A673 (cell line): ENCODE data around the gene EXOSC7. TPM values are rescaled to one million over a fixed set of nuclear protein-coding genes. Genes with fewer than 3 reads are reported as not detected.

Source experiments
- BruUV-seq: library from RNA; stranded (reverse); fragments of 400-500 nt; replicated peaks from 2 replicates; lab custom pipeline; 2021; lab: Mats Ljungman, UMichigan
- CTCF ChIA-PET: fragments of 300-600 bp; sonication (Branson Sonifier 250); formaldehyde crosslinking; loops from one replicate; lab custom pipeline; 2022; ENCODE audit warnings: antibody characterized with exemption; lab: Charles Lee
- POLR2A ChIA-PET: fragments of 300-600 bp; sonication (Branson Sonifier 250); formaldehyde crosslinking; loops from one replicate; lab custom pipeline; 2022; ENCODE audit warnings: antibody characterized with exemption; ENCODE audit not compliant: low non-redundant PET; lab: Charles Lee
- DNase-seq: peaks from one replicate; pipeline ENCODE4 v3.0.0-alpha.2; 2015; ENCODE audit warnings: low spot score
- H3K27ac ChIP-seq: fragments of 200-600 bp; sonication (generic); 2 replicates; pipeline ENCODE4 v1.5.1; 2016; ENCODE audit warnings: mixed run types, low read depth, mild to moderate bottlenecking, mixed read lengths, antibody characterized with exemption, low read length; ENCODE audit not compliant: poor library complexity, severe bottlenecking
- H3K27me3 ChIP-seq: fragments of 200-600 bp; sonication (generic); replicated peaks from 2 replicates; pipeline ENCODE4 v1.6.1; 2017; ENCODE audit warnings: mixed run types, low read depth, mild to moderate bottlenecking, mixed read lengths, antibody characterized with exemption, low read length; ENCODE audit not compliant: insufficient read depth, poor library complexity
- H3K36me3 ChIP-seq: fragments of 200-600 bp; sonication (generic); 2 replicates; pipeline ENCODE4 v1.6.1; 2016; ENCODE audit warnings: mixed run types, mild to moderate bottlenecking, mixed read lengths, antibody characterized with exemption, low read length; ENCODE audit not compliant: insufficient read depth, poor library complexity, severe bottlenecking
- H3K4me1 ChIP-seq: fragments of 200-600 bp; sonication (generic); 2 replicates; pipeline ENCODE4 v1.6.1; 2017; ENCODE audit warnings: mixed run types, mild to moderate bottlenecking, mixed read lengths, antibody characterized with exemption, low read length; ENCODE audit not compliant: insufficient read depth, poor library complexity, severe bottlenecking
- H3K4me3 ChIP-seq: fragments of 200-600 bp; sonication (generic); 2 replicates; pipeline ENCODE4 v1.5.1; 2016; ENCODE audit warnings: low read depth, mixed run types, mild to moderate bottlenecking, mixed read lengths, low read length; ENCODE audit not compliant: poor library complexity, severe bottlenecking
- H3K9me3 ChIP-seq: fragments of 200-600 bp; sonication (generic); 2 replicates; pipeline ENCODE4 v1.6.1; 2016; ENCODE audit warnings: mixed run types, low read depth, mild to moderate bottlenecking, mixed read lengths, antibody characterized with exemption, low read length; ENCODE audit not compliant: poor library complexity, severe bottlenecking
- CTCF ChIP-seq: fragments of 300-800, 200-600 bp; sonication (generic); conservative IDR thresholded peaks from 2 replicates; pipeline ENCODE4 v1.5.1; 2017; ENCODE audit warnings: low read depth, mild to moderate bottlenecking, antibody characterized with exemption, low read length, moderate library complexity, mixed read lengths
- EZH2 ChIP-seq: fragments of 200-600 bp; sonication (generic); IDR thresholded peaks from 2 replicates; pipeline ENCODE4 v1.6.1; 2017; ENCODE audit warnings: borderline replicate concordance, low read depth, mild to moderate bottlenecking, mixed read lengths, antibody characterized with exemption, low read length; ENCODE audit not compliant: poor library complexity, severe bottlenecking
- intact Hi-C: fragments of 100-400 bp; cut with micrococcal nuclease; formaldehyde crosslinking; loops from one replicate; pipeline ENCODE4 v1.10.0; 2022; ENCODE audit not compliant: unreplicated experiment
- total RNA-seq: library from RNA; stranded (reverse); gene quantifications from 2 replicates; pipeline ENCODE4 v1.2.3, GENCODE V29; 2021

Gene EXOSC7
- total RNA-seq, 1 experiment from 2014 or later, result 47.4 TPM

DNA sequence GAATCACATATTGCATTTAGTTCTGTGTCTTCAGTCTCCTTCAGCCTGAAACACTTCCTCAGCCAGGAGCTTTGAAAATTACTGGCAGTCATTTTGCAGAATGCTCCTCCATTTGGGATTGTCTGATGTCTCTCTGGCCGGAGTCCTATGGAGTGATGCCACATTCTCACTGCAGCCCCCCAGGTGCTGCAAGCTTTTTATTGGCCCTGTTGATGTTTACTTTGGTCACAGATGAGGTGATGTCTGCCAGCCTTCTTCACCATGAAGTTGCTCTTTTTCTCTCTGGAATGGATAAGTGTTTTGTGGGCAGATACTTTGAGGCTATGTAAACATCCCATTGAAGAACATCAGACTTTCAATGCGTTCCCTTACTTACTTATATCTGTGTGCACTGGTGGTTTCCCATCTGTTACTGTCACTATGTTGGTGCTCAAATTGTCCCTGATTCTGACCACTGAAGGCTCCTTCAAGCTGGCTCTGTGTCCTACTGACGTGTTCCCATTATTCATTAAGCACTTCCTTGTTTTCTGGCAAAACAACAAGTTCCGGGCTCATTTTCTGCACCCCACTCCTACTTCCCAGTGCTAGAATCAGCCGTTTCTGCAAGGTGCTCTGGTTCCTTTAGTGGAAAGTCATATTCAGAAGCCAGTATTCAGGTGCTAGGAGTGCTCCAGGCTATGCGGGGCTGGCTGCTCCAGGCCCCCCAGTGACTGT, 48.7 kb downstream of the EXOSC7 start:
- H3K27me3 ChIP-seq, result no peaks in the 10 kb centered on the region
- H3K9me3 ChIP-seq, result no peaks in the 10 kb centered on the region
- DNase-seq, result no peak
- H3K36me3 ChIP-seq, result no peaks in the 10 kb centered on the region
- H3K4me1 ChIP-seq, result no peaks in the 10 kb centered on the region
- TF ChIP-seq CTCF, result no peak
- no peak for TF ChIP-seq EZH2
- no TSS peak for BruUV-seq
- no peak overlapping the region for H3K4me3 ChIP-seq
- ChIA-PET POLR2A (no interaction called here), CTCF (no interaction called here)
- no peak overlapping the region for H3K27ac ChIP-seq
- intact Hi-C loops, result no loop called here

DNA sequence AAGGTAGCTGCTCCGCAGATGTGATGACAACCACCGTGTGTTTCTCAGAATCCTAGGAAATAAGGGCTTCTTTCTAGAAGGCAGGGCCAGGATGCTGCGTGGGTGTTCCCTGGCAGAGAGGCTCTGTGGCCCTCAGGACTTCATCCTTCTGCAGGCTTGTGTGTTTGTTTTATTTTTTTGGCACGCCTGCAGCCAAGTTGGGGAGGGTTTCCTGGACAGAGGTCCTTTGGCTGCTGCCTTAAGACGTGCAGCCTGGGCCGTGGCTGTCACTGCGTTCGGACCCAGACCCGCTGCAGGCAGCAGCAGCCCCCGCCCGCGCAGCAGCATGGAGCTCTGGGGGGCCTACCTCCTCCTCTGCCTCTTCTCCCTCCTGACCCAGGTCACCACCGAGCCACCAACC, 50.0 kb downstream of the EXOSC7 start, which contains the start of gene CLEC3B:
CLEC3B (plus strand) TSS at position 266 of the 400 bp plus-strand sequence; CDS start at position 326, 60 bp downstream.
- POLR2A ChIA-PET, result no interaction called here
- CTCF ChIA-PET, result no interaction called here
- TF ChIP-seq CTCF (no peak), EZH2 (no peak)
- Histone ChIP-seq H3K27me3 (no peaks in the 10 kb centered on the region), H3K4me3 (no peak within 1 kb of the TSS), H3K9me3 (no peaks in the 10 kb centered on the region), H3K27ac (no peak within 1 kb of the TSS), H3K4me1 (no peaks in the 10 kb centered on the region), H3K36me3 (no peaks in the 10 kb centered on the region)
- intact Hi-C loops, result no loop called here
- BruUV-seq, result no TSS peak
- no peak for DNase-seq

DNA sequence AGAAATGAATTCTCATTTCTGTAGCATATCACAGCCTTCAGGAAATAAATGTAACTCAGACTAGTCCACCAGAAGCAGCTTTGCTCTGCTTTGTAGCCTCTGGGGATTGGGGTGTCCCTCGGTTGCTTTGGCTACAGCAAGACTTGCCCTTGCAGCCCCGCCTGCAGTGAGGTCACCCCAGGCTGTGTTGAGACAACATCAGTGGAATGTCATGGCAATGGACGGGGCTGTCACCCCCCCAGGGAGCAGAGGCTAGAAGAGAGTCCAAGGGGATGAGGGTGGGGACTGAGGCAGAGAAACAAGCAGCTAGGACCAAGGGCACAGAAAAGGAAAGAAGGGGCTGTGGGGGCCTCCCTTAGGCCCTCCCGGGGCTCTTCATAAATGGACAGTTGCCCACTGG, 50.9 kb downstream of the EXOSC7 start:
- DNase-seq, result no peak
- Histone ChIP-seq H3K4me3 (no peak overlapping the region), H3K27me3 (no peaks in the 10 kb centered on the region), H3K4me1 (no peaks in the 10 kb centered on the region), H3K27ac (no peak overlapping the region), H3K9me3 (no peaks in the 10 kb centered on the region), H3K36me3 (no peaks in the 10 kb centered on the region)
- ChIA-PET POLR2A (no interaction called here), CTCF (no interaction called here)
- no TSS peak for BruUV-seq
- TF ChIP-seq CTCF, result no peak
- no peak for TF ChIP-seq EZH2
- intact Hi-C loops, result no loop called here
